ENCODE measurements around the gene ADAMTS12. TPM values are rescaled to one million over a fixed set of nuclear protein-coding genes. Genes with fewer than 3 reads are reported as not detected.

ADAMTS12 gene
- total RNA-seq, 6 experiments from 2014 or later: 1.1 to 3.9 (median 1.7) TPM

- Histone ChIP-seq H3K9me3 (no peaks in the 10 kb centered on the region), H3K27ac (no peak overlapping the region), H3K4me1 (no peaks in the 10 kb centered on the region), H3K27me3 (no peaks in the 10 kb centered on the region), H3K4me3 (no peak overlapping the region), H3K36me3 (no peaks in the 10 kb centered on the region)
- TF ChIP-seq CTCF (IDR thresholded peaks at IDR 0.05) (no peak), POLR2A (IDR thresholded peaks at IDR 0.05) (no peak)
- 34% methylated on average over 8 of the region's 8 CpGs for WGBS (ENCODE audit: insufficient coverage, low coverage, low lambda C conversion rate, missing lambda C conversion rate)
- intact Hi-C loops (cut with DNase I): no loop called here
- ATAC-seq (peak; percentile 42 to 62 (median 48)), DNase-seq (no peak)
Observed at GRCh38 chr5:33608344-33609041, 283.3 kb downstream of the ADAMTS12 start.

DNA sequence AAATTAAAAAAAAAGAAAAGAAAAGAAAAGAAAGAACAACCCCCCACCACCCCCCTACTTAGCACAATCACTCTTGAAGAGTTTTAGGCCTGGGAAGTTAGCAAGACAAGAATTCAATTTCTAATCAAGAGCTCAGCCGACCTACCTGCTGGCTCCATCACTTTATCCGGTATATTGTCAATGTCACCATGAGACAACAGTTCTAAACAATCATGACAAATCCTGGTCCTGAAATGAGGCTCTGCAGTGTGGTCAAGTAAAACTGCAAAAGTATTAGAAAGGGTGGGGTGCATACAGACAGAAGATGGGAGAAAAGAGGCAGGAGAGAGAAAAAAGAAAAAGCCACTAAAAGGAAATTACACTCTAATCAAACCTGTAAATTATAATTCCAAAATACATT is 287.3 kb downstream of the ADAMTS12 start:
- WGBS (ENCODE audit: insufficient coverage, low coverage, low lambda C conversion rate, missing lambda C conversion rate): 91% methylated on average over 2 of the region's 2 CpGs
- DNase-seq (no peak), ATAC-seq (no peak)
- no peaks in the 10 kb centered on the region for H3K4me1 ChIP-seq
- no peaks in the 10 kb centered on the region for H3K27me3 ChIP-seq
- no peaks in the 10 kb centered on the region for H3K36me3 ChIP-seq
- intact Hi-C loops (cut with DNase I): no loop called here
- H3K27ac ChIP-seq: no peak overlapping the region
- H3K4me3 ChIP-seq: no peak overlapping the region
- TF ChIP-seq POLR2A (IDR thresholded peaks at IDR 0.05) (no peak), CTCF (IDR thresholded peaks at IDR 0.05) (no peak)
- no peaks in the 10 kb centered on the region for H3K9me3 ChIP-seq

DNA sequence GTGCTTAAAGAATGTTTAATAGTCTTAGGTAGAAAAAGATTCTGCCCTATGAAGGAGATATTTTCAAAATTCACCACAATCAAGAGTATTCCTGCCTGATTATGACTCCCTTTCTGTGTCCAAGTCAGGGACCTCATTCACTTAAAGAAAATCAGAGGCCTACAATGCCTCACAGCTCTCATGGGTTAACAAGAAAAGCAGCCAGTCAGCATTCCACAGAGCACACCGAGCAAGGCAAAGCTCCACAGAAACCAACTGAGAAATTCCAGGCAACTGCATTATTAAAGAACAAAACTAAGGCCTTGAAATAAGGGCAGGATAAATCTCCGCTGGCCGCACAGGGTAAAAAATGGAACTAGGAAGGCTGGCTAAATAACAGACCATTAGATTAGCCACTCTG is 289.9 kb downstream of the ADAMTS12 start:
- intact Hi-C loops (cut with DNase I): no loop called here
- Histone ChIP-seq H3K27ac (no peak overlapping the region), H3K36me3 (no peaks in the 10 kb centered on the region), H3K4me3 (no peak overlapping the region), H3K27me3 (no peaks in the 10 kb centered on the region), H3K9me3 (no peaks in the 10 kb centered on the region), H3K4me1 (no peaks in the 10 kb centered on the region)
- ATAC-seq (no peak), DNase-seq (no peak)
- no peak for TF ChIP-seq POLR2A (IDR thresholded peaks at IDR 0.05)
- TF ChIP-seq CTCF (IDR thresholded peaks at IDR 0.05): no peak
- 76% methylated on average over 3 of the region's 3 CpGs for WGBS (ENCODE audit: insufficient coverage, low coverage, low lambda C conversion rate, missing lambda C conversion rate)

GRCh38 chr5:33595303-33595702 is 296.5 kb downstream of the ADAMTS12 start:
- 11% methylated on average over 3 of the region's 4 CpGs for WGBS (ENCODE audit: insufficient coverage, low coverage, low lambda C conversion rate, missing lambda C conversion rate)
- intact Hi-C loops (cut with DNase I): no loop called here

More at GRCh38 chr5:33595303-33595702, 296.5 kb downstream of the ADAMTS12 start:
- DNase-seq: no peak
- Histone ChIP-seq H3K36me3 (no peaks in the 10 kb centered on the region), H3K4me3 (no peak overlapping the region), H3K9me3 (no peaks in the 10 kb centered on the region), H3K27ac (no peak overlapping the region), H3K4me1 (no peaks in the 10 kb centered on the region), H3K27me3 (no peaks in the 10 kb centered on the region)
- TF ChIP-seq POLR2A (IDR thresholded peaks at IDR 0.05): no peak
- TF ChIP-seq CTCF (IDR thresholded peaks at IDR 0.05): no peak
- ATAC-seq: no peak
